B cell (primary cell): ENCODE measurements around the gene CYP1B1.

Experiments used
- CTCF ChIP-seq: fragments of 200-600 bp; IDR thresholded peaks from one replicate; pipeline ENCODE4 v1.8.0; 2022; ENCODE audit warnings: antibody characterized with exemption, mild to moderate bottlenecking
- EZH2 ChIP-seq: IDR thresholded peaks from 2 replicates; pipeline ENCODE4 v1.6.1; 2012; ENCODE audit warnings: borderline replicate concordance, low read depth, mild to moderate bottlenecking, moderate library complexity, low read length; ENCODE audit not compliant: insufficient read depth, poor library complexity, severe bottlenecking

GRCh38 chr2:38097988-38098385 is 22.0 kb upstream of the CYP1B1 start:
- no peak for TF ChIP-seq CTCF
- no peak for TF ChIP-seq EZH2
